Hematopoietic multipotent progenitor cell treated with erythropoietin and hydrocortisone succinate and interleukin-3 and kit ligand, for 4 days (in vitro differentiated cells): Measurements from ENCODE around the gene MYO1A.
A peak's percentile ranks its signal among the peaks of the same experiment; 100 is the strongest.
"Not testable (repeated sequence)": the region's sequence is repeated elsewhere in the genome, so short reads cannot be mapped to it uniquely, and the experiment has no call there.

ENCODE experiments used
- DNase-seq: peaks from one replicate; pipeline ENCODE4 v3.0.0-alpha.2; 2015

The MYO1A gene

GRCh38 chr12:56991319-56992246 lies 58.3 kb downstream of the MYO1A start:
- peak; percentile 69 for DNase-seq

GRCh38 chr12:56990648-56991318 lies 59.1 kb downstream of the MYO1A start:
- no peak for DNase-seq

- no peak for DNase-seq
These were observed 59.9 kb downstream of the MYO1A start for GRCh38 chr12:56989861-56990610.

GRCh38 chr12:56988207-56988739 lies 61.7 kb downstream of the MYO1A start:
- peak; percentile 96 for DNase-seq

GRCh38 chr12:56987551-56988053 lies 62.3 kb downstream of the MYO1A start:
- DNase-seq: peak; percentile 88

- no peak for DNase-seq
These were observed 62.9 kb downstream of the MYO1A start for GRCh38 chr12:56987011-56987410.

- not testable (repeated sequence) for DNase-seq
These were observed 64.2 kb downstream of the MYO1A start for GRCh38 chr12:56985714-56986113.

GRCh38 chr12:56983386-56983785 lies 66.5 kb downstream of the MYO1A start:
- DNase-seq: no peak

GRCh38 chr12:56982578-56983236 lies 67.2 kb downstream of the MYO1A start:
- not testable (repeated sequence) for DNase-seq

- DNase-seq: no peak
These were observed 68.9 kb downstream of the MYO1A start for GRCh38 chr12:56980941-56981530.

- DNase-seq: no peak
These were observed 69.7 kb downstream of the MYO1A start for GRCh38 chr12:56980268-56980667.

- no peak for DNase-seq
These were observed 70.3 kb downstream of the MYO1A start for GRCh38 chr12:56979628-56980027.
